IMR-90 (cell line): ENCODE results near the gene TMEFF1. TPM values are rescaled to one million over a fixed set of nuclear protein-coding genes. Genes with fewer than 3 reads are reported as not detected.

Experiments used
- ATAC-seq: fragments of 200-7000 bp; cut with Tn5 transposase; 2 replicates; pipeline ENCODE4 v1.9.1; 2020; ENCODE audit warnings: low read depth, mild to moderate bottlenecking, moderate library complexity
- BruUV-seq: library from RNA; stranded (reverse); fragments of 400-500 nt; replicated peaks from 2 replicates; lab custom pipeline; 2021; lab: Mats Ljungman, UMichigan
- CTCF ChIA-PET: fragments of 300-600 bp; formaldehyde crosslinking; extraction: SDS; loops from one replicate; lab custom pipeline; 2021; ENCODE audit warnings: antibody characterized with exemption; lab: Yijun Ruan, JAX
- POLR2A ChIA-PET: fragments of 300-600 bp; sonication (Branson Sonifier 250); formaldehyde crosslinking; loops from one replicate; lab custom pipeline; 2022; ENCODE audit warnings: antibody characterized with exemption; ENCODE audit not compliant: unreplicated experiment; lab: Charles Lee
- DNase-seq: peaks from one replicate; pipeline ENCODE4 v3.0.0; 2013
- H2AFZ ChIP-seq: replicated peaks from 2 replicates; pipeline ENCODE3; 2013; ENCODE audit warnings: low read length, mild to moderate bottlenecking; ENCODE audit not compliant: poor library complexity
- H2AK5ac ChIP-seq: 2 replicates; pipeline ENCODE4 v1.6.1; 2013; ENCODE audit warnings: low read depth, low read length, inconsistent platforms
- H2AK9ac ChIP-seq: replicated peaks from 2 replicates; pipeline ENCODE3; 2013; ENCODE audit warnings: mild to moderate bottlenecking, low read depth, low read length, moderate library complexity; ENCODE audit not compliant: poor library complexity
- H2BK120ac ChIP-seq: 2 replicates; pipeline ENCODE4 v1.6.1; 2013; ENCODE audit warnings: low read depth, low read length, inconsistent platforms
- H2BK15ac ChIP-seq: 3 replicates; pipeline ENCODE4 v1.6.1; 2013; ENCODE audit warnings: low read depth, low read length, inconsistent platforms
- H2BK20ac ChIP-seq: 2 replicates; pipeline ENCODE4 v1.6.1; 2013; ENCODE audit warnings: low read depth, mild to moderate bottlenecking, inconsistent platforms, low read length, moderate library complexity
- H2BK5ac ChIP-seq: 2 replicates; pipeline ENCODE4 v1.6.1; 2013; ENCODE audit warnings: mild to moderate bottlenecking, low read depth, low read length, inconsistent platforms; ENCODE audit not compliant: poor library complexity, severe bottlenecking
- H3K14ac ChIP-seq: replicated peaks from 2 replicates; pipeline ENCODE4 v1.6.1; 2013; ENCODE audit warnings: low read depth, low read length, inconsistent platforms
- H3K18ac ChIP-seq: 2 replicates; pipeline ENCODE4 v1.6.1; 2013; ENCODE audit warnings: low read depth, low read length, control low read depth
- H3K23ac ChIP-seq: 2 replicates; pipeline ENCODE4 v1.6.1; 2013; ENCODE audit warnings: low read depth, low read length, inconsistent platforms
- H3K27ac ChIP-seq: 2 replicates; pipeline ENCODE4 v1.5.1; 2013; ENCODE audit warnings: mild to moderate bottlenecking, control low read depth, low read length; ENCODE audit not compliant: insufficient read depth
- H3K27me3 ChIP-seq: 2 replicates; pipeline ENCODE4 v1.6.1; 2013; ENCODE audit warnings: low read length; ENCODE audit not compliant: control insufficient read depth, insufficient read depth
- H3K36me3 ChIP-seq: 2 replicates; pipeline ENCODE4 v1.6.1; 2013; ENCODE audit warnings: low read length, mixed read lengths; ENCODE audit not compliant: control insufficient read depth, insufficient read depth
- H3K4ac ChIP-seq: 2 replicates; pipeline ENCODE4 v1.6.1; 2013; ENCODE audit warnings: low read depth, low read length, inconsistent platforms
- H3K4me1 ChIP-seq: 2 replicates; pipeline ENCODE4 v1.6.1; 2013; ENCODE audit warnings: low read length, mixed read lengths; ENCODE audit not compliant: control insufficient read depth, insufficient read depth
- H3K4me2 ChIP-seq: 2 replicates; pipeline ENCODE4 v1.6.1; 2013; ENCODE audit warnings: low read depth, mild to moderate bottlenecking, control low read depth, low read length, moderate library complexity
- H3K4me3 ChIP-seq: 2 replicates; pipeline ENCODE4 v1.5.1; 2013; ENCODE audit warnings: low read depth, mild to moderate bottlenecking, control low read depth, low read length, moderate library complexity; ENCODE audit not compliant: insufficient read depth
- H3K56ac ChIP-seq: 2 replicates; pipeline ENCODE4 v1.6.1; 2013; ENCODE audit warnings: low read length, inconsistent platforms; ENCODE audit not compliant: insufficient read depth; ENCODE audit errors: extremely low read depth
- H3K79me1 ChIP-seq, 2 experiments: 2 replicates each; pipeline ENCODE4 v1.6.1; 2013; ENCODE audit warnings: low read length in 2 of 2, inconsistent platforms in 1 of 2, low read depth in 1 of 2
- H3K9ac ChIP-seq: 2 replicates; pipeline ENCODE4 v1.6.1; 2013; ENCODE audit warnings: low read depth, low read length, control low read depth
- H3K9me1 ChIP-seq: 2 replicates; pipeline ENCODE4 v1.6.1; 2013; ENCODE audit warnings: low read length, inconsistent platforms; ENCODE audit not compliant: insufficient read depth
- H3K9me3 ChIP-seq: 2 replicates; pipeline ENCODE4 v1.6.1; 2013; ENCODE audit warnings: low read length; ENCODE audit not compliant: control insufficient read depth, insufficient read depth
- H4K20me1 ChIP-seq: 2 replicates; pipeline ENCODE4 v1.6.1; 2013; ENCODE audit warnings: low read length, inconsistent platforms; ENCODE audit not compliant: insufficient read depth
- H4K5ac ChIP-seq: 2 replicates; pipeline ENCODE4 v1.6.1; 2013; ENCODE audit warnings: mild to moderate bottlenecking, low read depth, low read length, control low read depth
- H4K8ac ChIP-seq, 2 experiments: 2 replicates each; pipeline ENCODE4 v1.6.1; 2013; ENCODE audit warnings: low read depth in 2 of 2, low read length in 2 of 2, control low read depth in 1 of 2, inconsistent platforms in 1 of 2
- H4K91ac ChIP-seq: 2 replicates; pipeline ENCODE4 v1.6.1; 2013; ENCODE audit warnings: low read depth, low read length, inconsistent platforms; ENCODE audit not compliant: insufficient read depth
- CEBPB ChIP-seq: IDR thresholded peaks from 2 replicates; pipeline ENCODE4 v1.6.1; 2012; ENCODE audit warnings: low read depth, low read length, improper control_type of control experiment
- CHD1 ChIP-seq: IDR thresholded peaks from 2 replicates; pipeline ENCODE4 v1.6.1; 2012; ENCODE audit warnings: low read depth, low read length, improper control_type of control experiment
- MAFK ChIP-seq: IDR thresholded peaks from 2 replicates; pipeline ENCODE4 v1.6.1; 2012; ENCODE audit warnings: low read depth, low read length, improper control_type of control experiment
- NFE2L2 ChIP-seq: fragments of 150-350 bp; IDR thresholded peaks from 2 replicates; pipeline ENCODE4 v1.6.1; 2016; ENCODE audit warnings: low read depth, mild to moderate bottlenecking, low read length
- RCOR1 ChIP-seq: IDR thresholded peaks from 2 replicates; pipeline ENCODE4 v1.6.1; 2012; ENCODE audit warnings: mild to moderate bottlenecking, low read length, improper control_type of control experiment; ENCODE audit not compliant: insufficient replicate concordance
- WGBS, 2 experiments: methylation state at CpG; one replicate each; pipeline versions ENCODE4 v1.1.5 to v1.1.7; 2013; ENCODE audit warnings: missing lambda C conversion rate in 2 of 2; ENCODE audit not compliant: insufficient read length in 1 of 2; ENCODE audit errors: extremely low coverage in 2 of 2; 5-methylcytosine and 5-hydroxymethylcytosine counted together
- dilution Hi-C: fragments of 300-500 bp; cut with HindIII; formaldehyde crosslinking; loops from one replicate; pipeline ENCODE4 v1.14.3; 2018; ENCODE audit warnings: low sequenced_read_pairs; ENCODE audit not compliant: unreplicated experiment
- in situ Hi-C: fragments of 300-500 bp; cut with MboI; formaldehyde crosslinking; loops from 3 replicates; pipeline ENCODE4 v1.14.3; 2019; ENCODE audit warnings: low sequenced_read_pairs, inconsistent platforms, mixed read lengths
- intact Hi-C: fragments of 100-400 bp; cut with micrococcal nuclease; formaldehyde crosslinking; loops from 2 replicates; pipeline ENCODE4 v1.10.0; 2022
- polyA plus RNA-seq, 3 experiments: library from polyadenylated mRNA; depleted of rRNA; stranded (reverse); fragments of >200 nt; gene quantifications; 2 replicates each; pipeline ENCODE4 v1.2.3, GENCODE V29; 2012; ENCODE audit warnings: low replicate concordance in 1 of 3
- total RNA-seq: library from RNA; depleted of rRNA; stranded (reverse); fragments of >200 nt; gene quantifications from 2 replicates; pipeline ENCODE4 v1.2.3, GENCODE V29; 2012

TMEFF1 gene
- total and polyA plus RNA-seq, 2 of the 4 experiments (the other 2 are of a cell fraction) = 0.62 to 0.90 TPM

- H4K20me1 ChIP-seq = peaks cover 65% of the 10 kb centered on the region
- dilution Hi-C loops = no loop called here
Observed at GRCh38 chr9:100432736-100433135, 40.2 kb upstream of the TMEFF1 start.

More at GRCh38 chr9:100432736-100433135, 40.2 kb upstream of the TMEFF1 start:
- no peak overlapping the region for H3K4ac ChIP-seq
- no peaks in the 10 kb centered on the region for H3K9me3 ChIP-seq
- H3K27ac ChIP-seq = no peak overlapping the region
- H4K91ac ChIP-seq = no peak overlapping the region
- peak overlapping the region; percentile 58 for H2BK5ac ChIP-seq
- no peak overlapping the region for H2AFZ ChIP-seq
- no peak for ATAC-seq
- no peak overlapping the region for H3K4me3 ChIP-seq
- H3K79me1 ChIP-seq = peaks cover 5 to 63% of the 10 kb centered on the region in 2 experiments; a peak in 2 of 4 replicates
- no peak overlapping the region for H4K8ac ChIP-seq
- H3K9me1 ChIP-seq = peaks cover 28% of the 10 kb centered on the region
- H3K23ac ChIP-seq = peak overlapping the region; percentile 28; the same call in 1 of the 2 replicates
- H3K18ac ChIP-seq = no peak overlapping the region
- no peak overlapping the region for H3K9ac ChIP-seq
- H2BK120ac ChIP-seq = no peak overlapping the region
- no peak for DNase-seq
- no peak overlapping the region for H3K4me2 ChIP-seq
- no TSS peak for BruUV-seq
- no peak overlapping the region; the same call in 1 of the 2 replicates for H2AK5ac ChIP-seq
- no peak overlapping the region for H2AK9ac ChIP-seq
- H3K56ac ChIP-seq = no peak overlapping the region
- CTCF ChIA-PET = no interaction called here
- no peak overlapping the region for H2BK20ac ChIP-seq
- H3K27me3 ChIP-seq = no peaks in the 10 kb centered on the region
- peaks cover 6% of the 10 kb centered on the region; the same call in 1 of the 2 replicates for H3K36me3 ChIP-seq
- POLR2A ChIA-PET = no interaction called here
- in situ Hi-C loops (loop anchor here (5.0 kb wide), 1 partner anchor 80 kb away; the partner anchor contains the start of gene TEX10), intact Hi-C loops (no loop called here)
- peaks cover 22% of the 10 kb centered on the region for H3K4me1 ChIP-seq
- H4K5ac ChIP-seq = no peak overlapping the region
- TF ChIP-seq NFE2L2 = no peak
- no peak for TF ChIP-seq CHD1
- TF ChIP-seq CEBPB = no peak
- no peak for TF ChIP-seq MAFK
- TF ChIP-seq RCOR1 = no peak
- WGBS, 2 experiments = 86% methylated on average over 3 of the region's 3 CpGs; no CpG with 5 or more reads in 1 of the 2 experiments
- H2BK15ac ChIP-seq = no peak overlapping the region
- H3K14ac ChIP-seq = no peak overlapping the region
